NCI-H2171 treated with DMSO at 0.1 percent for 48 hours (cell line): Measurements from ENCODE around the gene ITIH2.

ENCODE experiments used
- DNase-seq: peaks from one replicate; lab custom pipeline; 2025; lab: John Stamatoyannopoulos, UW

ITIH2 gene

DNA sequence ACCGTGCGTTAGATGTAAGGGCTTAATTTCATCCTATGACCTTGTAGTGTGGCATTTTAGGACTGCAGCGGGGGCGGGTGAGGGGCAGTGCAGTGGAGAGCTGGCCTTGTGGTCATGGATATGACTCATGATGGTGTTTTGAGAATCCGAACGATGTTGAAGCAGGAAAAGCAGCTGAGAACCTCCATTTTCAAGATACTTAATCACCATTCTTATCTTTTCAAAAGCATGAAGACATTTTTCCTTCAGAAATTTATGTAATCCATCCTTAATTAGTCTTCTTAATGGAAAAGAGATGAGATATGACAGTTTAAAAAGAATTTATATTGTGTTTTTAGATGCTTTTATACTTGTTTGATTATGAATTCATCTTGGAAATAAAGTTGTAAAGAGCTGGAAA, 94.5 kb downstream of the ITIH2 start:
- no peak for DNase-seq
